Esophagus muscularis mucosa (tissue), 4 donors: Measurements from ENCODE around the gene PCDHGA1.

Source experiments
- EP300 ChIP-seq: sonication (generic); formaldehyde crosslinking; IDR thresholded peaks from one replicate; pipeline ENCODE4 v1.6.1; 2017; ENCODE audit warnings: antibody characterized with exemption
- POLR2AphosphoS5 ChIP-seq, 2 donors: sonication (generic); formaldehyde crosslinking; IDR thresholded peaks; one replicate each; pipeline ENCODE4 v1.6.1; 2017; ENCODE audit warnings: antibody characterized with exemption in 2 of 2
- TF ChIP-seq, protein P1 (sequence below), 3 experiments: fragments of 200-600 bp in 2 of 3; fragments of 450-650 bp in 1 of 3; sonication (generic) in 2 of 3; IDR thresholded peaks; one replicate each; pipeline ENCODE4 v1.5.1; 2017 to 2019; ENCODE audit warnings: antibody characterized with exemption in 3 of 3, mild to moderate bottlenecking in 2 of 3, moderate library complexity in 1 of 3

DNA sequence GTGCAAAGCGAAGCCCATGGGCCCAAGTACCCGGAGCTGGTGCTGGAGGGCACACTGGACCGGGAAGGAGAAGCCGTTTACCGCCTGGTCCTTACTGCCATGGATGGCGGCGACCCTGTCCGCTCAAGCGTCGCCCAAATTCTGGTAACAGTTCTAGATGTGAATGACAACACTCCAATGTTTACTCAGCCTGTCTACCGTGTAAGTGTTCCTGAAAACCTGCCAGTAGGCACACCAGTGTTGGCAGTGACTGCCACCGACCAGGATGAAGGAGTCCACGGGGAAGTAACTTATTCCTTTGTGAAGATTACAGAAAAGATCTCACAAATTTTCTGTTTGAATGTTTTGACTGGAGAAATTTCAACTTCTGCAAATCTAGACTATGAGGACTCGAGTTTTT lies 44.3 kb downstream of the PCDHGA1 start:
- TF ChIP-seq, protein P1, sequence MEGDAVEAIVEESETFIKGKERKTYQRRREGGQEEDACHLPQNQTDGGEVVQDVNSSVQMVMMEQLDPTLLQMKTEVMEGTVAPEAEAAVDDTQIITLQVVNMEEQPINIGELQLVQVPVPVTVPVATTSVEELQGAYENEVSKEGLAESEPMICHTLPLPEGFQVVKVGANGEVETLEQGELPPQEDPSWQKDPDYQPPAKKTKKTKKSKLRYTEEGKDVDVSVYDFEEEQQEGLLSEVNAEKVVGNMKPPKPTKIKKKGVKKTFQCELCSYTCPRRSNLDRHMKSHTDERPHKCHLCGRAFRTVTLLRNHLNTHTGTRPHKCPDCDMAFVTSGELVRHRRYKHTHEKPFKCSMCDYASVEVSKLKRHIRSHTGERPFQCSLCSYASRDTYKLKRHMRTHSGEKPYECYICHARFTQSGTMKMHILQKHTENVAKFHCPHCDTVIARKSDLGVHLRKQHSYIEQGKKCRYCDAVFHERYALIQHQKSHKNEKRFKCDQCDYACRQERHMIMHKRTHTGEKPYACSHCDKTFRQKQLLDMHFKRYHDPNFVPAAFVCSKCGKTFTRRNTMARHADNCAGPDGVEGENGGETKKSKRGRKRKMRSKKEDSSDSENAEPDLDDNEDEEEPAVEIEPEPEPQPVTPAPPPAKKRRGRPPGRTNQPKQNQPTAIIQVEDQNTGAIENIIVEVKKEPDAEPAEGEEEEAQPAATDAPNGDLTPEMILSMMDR (IDR thresholded peaks at IDR 0.05): no peak
- TF ChIP-seq POLR2AphosphoS5 (IDR thresholded peaks at IDR 0.05) (no peak), EP300 (no peak)
